ENCODE results near the gene SYNE1.
"Not testable (repeated sequence)": the region's sequence is repeated elsewhere in the genome, so short reads cannot be mapped to it uniquely, and the experiment has no call there.

Gene SYNE1

GRCh38 chr6:152614776-152615175 is 22.4 kb downstream of the SYNE1 start:
- DNase-seq (ENCODE audit: low read depth), result not testable (repeated sequence)

- no peak for DNase-seq (ENCODE audit: low read depth)
These were observed 28.0 kb downstream of the SYNE1 start for GRCh38 chr6:152609125-152609670.

- peak; percentile 24 for DNase-seq (ENCODE audit: low read depth)
These were observed 31.2 kb downstream of the SYNE1 start for GRCh38 chr6:152605941-152606340.

- peak; percentile 82 for DNase-seq (ENCODE audit: low read depth)
These were observed 31.8 kb downstream of the SYNE1 start for GRCh38 chr6:152605342-152605741.

GRCh38 chr6:152603911-152604310 is 33.3 kb downstream of the SYNE1 start:
- no peak for DNase-seq (ENCODE audit: low read depth)

- no peak for DNase-seq (ENCODE audit: low read depth)
These were observed 37.1 kb downstream of the SYNE1 start for GRCh38 chr6:152600022-152600421.

GRCh38 chr6:152598901-152599537 is 38.1 kb downstream of the SYNE1 start:
- DNase-seq (ENCODE audit: low read depth), result peak; percentile 34

- peak; percentile 56 for DNase-seq (ENCODE audit: low read depth)
These were observed 38.7 kb downstream of the SYNE1 start for GRCh38 chr6:152598421-152598820.

- DNase-seq (ENCODE audit: low read depth), result no peak
These were observed 40.4 kb downstream of the SYNE1 start for GRCh38 chr6:152596726-152597125.

- DNase-seq (ENCODE audit: low read depth), result no peak
These were observed 41.7 kb downstream of the SYNE1 start for GRCh38 chr6:152595499-152595898.

- no peak for DNase-seq (ENCODE audit: low read depth)
These were observed 42.5 kb downstream of the SYNE1 start for GRCh38 chr6:152594701-152595100.

- no peak for DNase-seq (ENCODE audit: low read depth)
These were observed 48.7 kb downstream of the SYNE1 start for GRCh38 chr6:152588456-152588855.

GRCh38 chr6:152587473-152587872 is 49.7 kb downstream of the SYNE1 start:
- no peak for DNase-seq (ENCODE audit: low read depth)

- no peak for DNase-seq (ENCODE audit: low read depth)
These were observed 51.9 kb downstream of the SYNE1 start for GRCh38 chr6:152585236-152585635.

GRCh38 chr6:152583888-152584287 is 53.3 kb downstream of the SYNE1 start:
- DNase-seq (ENCODE audit: low read depth), result no peak

- DNase-seq (ENCODE audit: low read depth), result no peak
These were observed 60.6 kb downstream of the SYNE1 start for GRCh38 chr6:152576525-152576924.

- DNase-seq (ENCODE audit: low read depth), result peak; percentile 89
These were observed 61.5 kb downstream of the SYNE1 start for GRCh38 chr6:152575621-152576150.

GRCh38 chr6:152575161-152575560 is 62.0 kb downstream of the SYNE1 start:
- DNase-seq (ENCODE audit: low read depth), result no peak

- DNase-seq (ENCODE audit: low read depth), result peak; percentile 27
These were observed 63.4 kb downstream of the SYNE1 start for GRCh38 chr6:152573762-152574161.

- peak; percentile 63 for DNase-seq (ENCODE audit: low read depth)
These were observed 64.6 kb downstream of the SYNE1 start for GRCh38 chr6:152572338-152573088.

- DNase-seq (ENCODE audit: low read depth), result no peak
These were observed 65.2 kb downstream of the SYNE1 start for GRCh38 chr6:152571943-152572337.

GRCh38 chr6:152571089-152571488 is 66.1 kb downstream of the SYNE1 start:
- DNase-seq (ENCODE audit: low read depth), result peak; percentile 71
